ENCODE results near the gene CTBS.

- no peak for TF ChIP-seq CTCF (IDR thresholded peaks at IDR 0.05)
- no peak for TF ChIP-seq POLR2A (IDR thresholded peaks at IDR 0.05)
Measured at GRCh38 chr1:84509029-84509428, 65.2 kb downstream of the CTBS start.
